Gastroesophageal sphincter (tissue), 3 donors: ENCODE measurements around the gene SOWAHB.

ENCODE experiments used
- POLR2A ChIP-seq, 2 donors: fragments of 450-650 bp; IDR thresholded peaks; one replicate each; pipeline ENCODE4 v1.6.1; 2017; ENCODE audit warnings: antibody characterized with exemption in 2 of 2, mild to moderate bottlenecking in 2 of 2, moderate library complexity in 1 of 2
- TF ChIP-seq, protein P1 (sequence below), 4 experiments: fragments of 200-600 bp in 2 of 4; fragments of 450-650 bp in 2 of 4; sonication (generic) in 1 of 4; IDR thresholded peaks; one replicate each; pipeline ENCODE4 v1.5.1; 2017 to 2019; ENCODE audit warnings: antibody characterized with exemption in 4 of 4, mild to moderate bottlenecking in 2 of 4, moderate library complexity in 2 of 4

- TF ChIP-seq, protein P1, sequence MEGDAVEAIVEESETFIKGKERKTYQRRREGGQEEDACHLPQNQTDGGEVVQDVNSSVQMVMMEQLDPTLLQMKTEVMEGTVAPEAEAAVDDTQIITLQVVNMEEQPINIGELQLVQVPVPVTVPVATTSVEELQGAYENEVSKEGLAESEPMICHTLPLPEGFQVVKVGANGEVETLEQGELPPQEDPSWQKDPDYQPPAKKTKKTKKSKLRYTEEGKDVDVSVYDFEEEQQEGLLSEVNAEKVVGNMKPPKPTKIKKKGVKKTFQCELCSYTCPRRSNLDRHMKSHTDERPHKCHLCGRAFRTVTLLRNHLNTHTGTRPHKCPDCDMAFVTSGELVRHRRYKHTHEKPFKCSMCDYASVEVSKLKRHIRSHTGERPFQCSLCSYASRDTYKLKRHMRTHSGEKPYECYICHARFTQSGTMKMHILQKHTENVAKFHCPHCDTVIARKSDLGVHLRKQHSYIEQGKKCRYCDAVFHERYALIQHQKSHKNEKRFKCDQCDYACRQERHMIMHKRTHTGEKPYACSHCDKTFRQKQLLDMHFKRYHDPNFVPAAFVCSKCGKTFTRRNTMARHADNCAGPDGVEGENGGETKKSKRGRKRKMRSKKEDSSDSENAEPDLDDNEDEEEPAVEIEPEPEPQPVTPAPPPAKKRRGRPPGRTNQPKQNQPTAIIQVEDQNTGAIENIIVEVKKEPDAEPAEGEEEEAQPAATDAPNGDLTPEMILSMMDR (IDR thresholded peaks at IDR 0.05): no peak
- no peak for TF ChIP-seq POLR2A (IDR thresholded peaks at IDR 0.05)
Observed at GRCh38 chr4:76883147-76883546, 14.8 kb downstream of the SOWAHB start.
